ENCODE data around the gene CRLF1.

Gene CRLF1

GRCh38 chr19:18543814-18544475, 62.7 kb downstream of the CRLF1 start:
- DNase-seq, result peak; percentile 85

Data from inflammatory macrophage treated with lipopolysaccharide for 4 hours (primary cell).